Islet precursor cell (in vitro differentiated cells): Measurements from ENCODE around the gene CD2BP2.
"Not testable (repeated sequence)": the region's sequence is repeated elsewhere in the genome, so short reads cannot be mapped to it uniquely, and the experiment has no call there.

Experiments used
- DNase-seq: peaks from one replicate; pipeline ENCODE4 v3.0.0-alpha.2; 2018

CD2BP2 gene

GRCh38 chr16:30358990-30359870 is 4.1 kb upstream of the CD2BP2 start:
- peak; percentile 43 for DNase-seq

- DNase-seq: peak; percentile 42
These were observed 3.4 kb upstream of the CD2BP2 start for GRCh38 chr16:30358577-30358936.

GRCh38 chr16:30357715-30358576 is 2.8 kb upstream of the CD2BP2 start:
- DNase-seq: peak; percentile 41

- peak; percentile 41 for DNase-seq
These were observed 2.1 kb upstream of the CD2BP2 start for GRCh38 chr16:30357085-30357714.

- peak; percentile 40 for DNase-seq
These were observed 1.4 kb upstream of the CD2BP2 start for GRCh38 chr16:30356401-30357084.

GRCh38 chr16:30355954-30356308 is 823 bp upstream of the CD2BP2 start:
- DNase-seq: no peak

GRCh38 chr16:30354423-30355143 is 525 bp downstream of the CD2BP2 start:
- no peak for DNase-seq

- no peak for DNase-seq
These were observed 1.5 kb downstream of the CD2BP2 start for GRCh38 chr16:30353438-30354129.

GRCh38 chr16:30352488-30353401 is 2.4 kb downstream of the CD2BP2 start:
- DNase-seq: no peak

GRCh38 chr16:30351586-30352419 is 3.3 kb downstream of the CD2BP2 start:
- no peak for DNase-seq

GRCh38 chr16:30351001-30351441 is 4.1 kb downstream of the CD2BP2 start:
- DNase-seq: no peak

GRCh38 chr16:30350134-30350871 is 4.8 kb downstream of the CD2BP2 start:
- no peak for DNase-seq

GRCh38 chr16:30349675-30350074 is 5.4 kb downstream of the CD2BP2 start:
- no peak for DNase-seq

- no peak for DNase-seq
These were observed 6.2 kb downstream of the CD2BP2 start for GRCh38 chr16:30348929-30349328.

GRCh38 chr16:30348113-30348512 is 7.0 kb downstream of the CD2BP2 start:
- no peak for DNase-seq

- DNase-seq: peak; percentile 54
These were observed 8.8 kb downstream of the CD2BP2 start for GRCh38 chr16:30346286-30346685.

GRCh38 chr16:30343491-30343820 is 11.7 kb downstream of the CD2BP2 start:
- DNase-seq: not testable (repeated sequence)

- DNase-seq: peak; percentile 46
These were observed 12.2 kb downstream of the CD2BP2 start for GRCh38 chr16:30342751-30343490.
